Caco-2 (cell line): ENCODE data around the gene FN1. TPM values are rescaled to one million over a fixed set of nuclear protein-coding genes. Genes with fewer than 3 reads are reported as not detected.

Source experiments
- BruUV-seq: library from RNA; stranded (reverse); fragments of 400-500 nt; replicated peaks from 2 replicates; lab custom pipeline; 2021; lab: Mats Ljungman, UMichigan
- CTCF ChIA-PET: fragments of 300-600 bp; sonication (Branson Sonifier 250); formaldehyde crosslinking; loops from one replicate; lab custom pipeline; 2022; ENCODE audit warnings: antibody characterized with exemption; lab: Charles Lee
- POLR2A ChIA-PET: fragments of 300-600 bp; sonication (Branson Sonifier 250); formaldehyde crosslinking; loops from one replicate; lab custom pipeline; 2022; ENCODE audit warnings: antibody characterized with exemption; lab: Charles Lee
- DNase-seq, 2 experiments: peaks; one replicate each; pipeline versions ENCODE4 v3.0.0 to v3.0.0-alpha.2; 2020 to 2022
- H3K27me3 ChIP-seq: replicated peaks from 2 replicates; pipeline ENCODE4 v1.6.0; 2011; ENCODE audit warnings: low read length; ENCODE audit not compliant: control insufficient read depth, insufficient read depth
- H3K36me3 ChIP-seq: 2 replicates; pipeline ENCODE4 v1.5.1; 2011; ENCODE audit warnings: low read length; ENCODE audit not compliant: control insufficient read depth, insufficient read depth
- H3K4me1 ChIP-seq: fragments of 250-450 bp; sonication (Bioruptor Pico); 2 replicates; pipeline ENCODE4 v1.5.1; 2020; ENCODE audit warnings: mild to moderate bottlenecking
- H3K4me3 ChIP-seq: 2 replicates; pipeline ENCODE4 v1.5.1; 2011; ENCODE audit warnings: low read depth, mild to moderate bottlenecking, control low read depth, low read length
- H3K9me3 ChIP-seq: fragments of 250-450 bp; sonication (Bioruptor Pico); 2 replicates; pipeline ENCODE4 v1.5.1; 2020; ENCODE audit warnings: mild to moderate bottlenecking, moderate library complexity
- H3K27ac Mint-ChIP-seq: one replicate; pipeline ENCODE4 v1.8.0; 2022; ENCODE audit warnings: mixed read lengths; ENCODE audit not compliant: unreplicated experiment
- H3K27me3 Mint-ChIP-seq: one replicate; pipeline ENCODE4 v1.8.0; 2022; ENCODE audit warnings: mixed read lengths; ENCODE audit not compliant: insufficient read depth, unreplicated experiment
- H3K36me3 Mint-ChIP-seq: one replicate; pipeline ENCODE4 v1.8.0; 2022; ENCODE audit warnings: mild to moderate bottlenecking, mixed read lengths; ENCODE audit not compliant: insufficient read depth, unreplicated experiment
- H3K4me1 Mint-ChIP-seq: one replicate; pipeline ENCODE4 v1.8.0; 2022; ENCODE audit warnings: low read depth, mixed read lengths; ENCODE audit not compliant: unreplicated experiment
- H3K4me3 Mint-ChIP-seq: one replicate; pipeline ENCODE4 v1.8.0; 2022; ENCODE audit warnings: mild to moderate bottlenecking, moderate library complexity, mixed read lengths; ENCODE audit not compliant: unreplicated experiment
- H3K9me3 Mint-ChIP-seq: one replicate; pipeline ENCODE4 v1.8.0; 2022; ENCODE audit warnings: mixed read lengths; ENCODE audit not compliant: unreplicated experiment
- CTCF ChIP-seq, 2 experiments: fragments of 200-600 bp in 1 of 2; IDR thresholded peaks; 1 replicate in 1 of 2; 2 replicates in 1 of 2; pipeline versions ENCODE4 v1.5.1 to v1.8.0; 2011 to 2022; ENCODE audit warnings: antibody characterized with exemption in 1 of 2, control low read depth in 1 of 2, inconsistent platforms in 1 of 2, low read depth in 1 of 2, low read length in 1 of 2, mild to moderate bottlenecking in 1 of 2, moderate library complexity in 1 of 2; ENCODE audit not compliant: insufficient read depth in 1 of 2, severe bottlenecking in 1 of 2, unreplicated experiment in 1 of 2
- intact Hi-C: fragments of 100-400 bp; cut with micrococcal nuclease; formaldehyde crosslinking; loops from one replicate; pipeline ENCODE4 v1.10.0; 2022; ENCODE audit not compliant: unreplicated experiment
- total RNA-seq: library from RNA; stranded (reverse); gene quantifications from 2 replicates; pipeline ENCODE4 v1.2.3, GENCODE V29; 2022

FN1 gene
- total RNA-seq, 1 experiment from 2014 or later: 3,805 TPM

GRCh38 chr2:215439404-215439803 is 3.5 kb upstream of the FN1 start:
- H3K4me3 Mint-ChIP-seq: no peak overlapping the region
- no peak for DNase-seq
- peaks cover 18% of the 10 kb centered on the region for H3K4me1 Mint-ChIP-seq
- Histone ChIP-seq H3K9me3 (no peaks in the 10 kb centered on the region), H3K36me3 (no peaks in the 10 kb centered on the region), H3K4me1 (peaks cover 41% of the 10 kb centered on the region), H3K27me3 (no peaks in the 10 kb centered on the region), H3K4me3 (no peak overlapping the region)
- H3K27me3 Mint-ChIP-seq: no peaks in the 10 kb centered on the region
- BruUV-seq: no TSS peak
- no peak overlapping the region for H3K27ac Mint-ChIP-seq
- intact Hi-C loops: loop anchor here (5.0 kb wide), 3 partner anchors 273 to 573 kb away; partner anchors contain the start of gene MREG
- TF ChIP-seq CTCF (IDR thresholded peaks at IDR 0.05; ENCODE audit: insufficient read depth in 1 of 2, low read depth in 1 of 2, low read length in 1 of 2, severe bottlenecking in 1 of 2, unreplicated experiment in 1 of 2): no peak
- POLR2A ChIA-PET: no interaction called here
- H3K9me3 Mint-ChIP-seq: no peaks in the 10 kb centered on the region
- CTCF ChIA-PET: no interaction called here
- H3K36me3 Mint-ChIP-seq: peaks cover 29% of the 10 kb centered on the region

GRCh38 chr2:215437614-215438013 is 1.7 kb upstream of the FN1 start:
- TF ChIP-seq CTCF (IDR thresholded peaks at IDR 0.05; ENCODE audit: insufficient read depth in 1 of 2, low read depth in 1 of 2, low read length in 1 of 2, severe bottlenecking in 1 of 2, unreplicated experiment in 1 of 2): no peak
- Mint-ChIP-seq H3K4me3 (peak overlapping the region; percentile 84), H3K27ac (peak overlapping the region; percentile 94), H3K27me3 (no peaks in the 10 kb centered on the region), H3K9me3 (no peaks in the 10 kb centered on the region), H3K36me3 (peaks cover 47% of the 10 kb centered on the region), H3K4me1 (peaks cover 26% of the 10 kb centered on the region)
- intact Hi-C loops: loop anchor here (2.0 to 5.0 kb wide), 4 partner anchors 275 to 575 kb away; partner anchors contain the start of gene MREG
- no TSS peak for BruUV-seq
- Histone ChIP-seq H3K4me1 (peaks cover 49% of the 10 kb centered on the region), H3K27me3 (no peaks in the 10 kb centered on the region), H3K4me3 (no peak overlapping the region; the same call in 1 of the 2 replicates), H3K9me3 (no peaks in the 10 kb centered on the region), H3K36me3 (peaks cover 6% of the 10 kb centered on the region)
- ChIA-PET POLR2A (no interaction called here), CTCF (no interaction called here)
- DNase-seq: no peak

GRCh38 chr2:215436705-215437565 is 1.1 kb upstream of the FN1 start:
- peak overlapping the region; percentile 46 for H3K4me3 ChIP-seq
- H3K27ac Mint-ChIP-seq: peak overlapping the region; percentile 94
- DNase-seq: no peak
- H3K36me3 Mint-ChIP-seq: peaks cover 53% of the 10 kb centered on the region
- BruUV-seq: TSS peak; percentile 78
- peaks cover 44% of the 10 kb centered on the region for H3K4me1 ChIP-seq
- no peaks in the 10 kb centered on the region for H3K27me3 Mint-ChIP-seq
- ChIA-PET POLR2A (interaction anchor here (0.6 kb wide), 1 partner anchor 183 kb away, joined by 4 read pairs; no protein-coding TSS in a partner anchor), CTCF (interaction anchor here (0.6 to 0.7 kb wide), 2 partner anchors 18 to 140 kb away, joined by 3 read pairs; no protein-coding TSS in a partner anchor)
- no peak for TF ChIP-seq CTCF (IDR thresholded peaks at IDR 0.05; ENCODE audit: insufficient read depth in 1 of 2, low read depth in 1 of 2, low read length in 1 of 2, severe bottlenecking in 1 of 2, unreplicated experiment in 1 of 2)
- intact Hi-C loops: loop anchor here (1.0 to 5.0 kb wide), 7 partner anchors 17 to 575 kb away; partner anchors contain the start of gene MREG
- peaks cover 26% of the 10 kb centered on the region for H3K4me1 Mint-ChIP-seq
- no peaks in the 10 kb centered on the region for H3K9me3 ChIP-seq
- H3K4me3 Mint-ChIP-seq: peak overlapping the region; percentile 84
- peaks cover 7% of the 10 kb centered on the region for H3K36me3 ChIP-seq
- H3K27me3 ChIP-seq: no peaks in the 10 kb centered on the region
- H3K9me3 Mint-ChIP-seq: no peaks in the 10 kb centered on the region
